Activated CD4-positive, CD25-positive, alpha-beta regulatory T cell treated with anti-CD3 and anti-CD28 coated beads, Interleukin-2, amount 50 U/mL, for 16 hours (primary cell): ENCODE data around the gene PEX14.

Source experiments
- DNase-seq: peaks from one replicate; pipeline ENCODE4 v3.0.0-alpha.2; 2020; ENCODE audit warnings: low read depth, low spot score

Gene PEX14

GRCh38 chr1:10540277-10541005 lies 65.7 kb downstream of the PEX14 start:
- no peak for DNase-seq

DNA sequence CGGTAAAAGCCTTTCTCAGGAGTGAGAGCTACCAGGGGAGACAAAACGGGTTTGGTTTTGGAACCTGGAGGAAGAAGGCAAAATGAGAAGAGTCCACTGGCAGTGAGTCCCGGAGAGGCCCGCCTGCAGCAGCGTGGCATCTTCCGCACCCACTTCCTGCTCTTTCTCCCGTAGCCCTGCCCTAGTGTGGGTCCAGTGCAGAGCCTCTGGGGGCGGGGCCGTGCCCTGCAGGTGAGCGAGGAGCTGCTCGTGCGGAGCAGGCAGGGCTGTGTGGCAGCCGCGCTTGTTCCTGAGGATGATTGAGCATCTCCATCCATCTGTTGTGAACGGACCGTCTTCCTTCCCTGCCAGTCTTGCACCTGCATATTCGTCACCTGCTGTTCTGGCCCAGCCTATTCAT lies 66.5 kb downstream of the PEX14 start:
- no peak for DNase-seq

- DNase-seq = no peak
These were observed 69.5 kb downstream of the PEX14 start for GRCh38 chr1:10544239-10544638.

DNA sequence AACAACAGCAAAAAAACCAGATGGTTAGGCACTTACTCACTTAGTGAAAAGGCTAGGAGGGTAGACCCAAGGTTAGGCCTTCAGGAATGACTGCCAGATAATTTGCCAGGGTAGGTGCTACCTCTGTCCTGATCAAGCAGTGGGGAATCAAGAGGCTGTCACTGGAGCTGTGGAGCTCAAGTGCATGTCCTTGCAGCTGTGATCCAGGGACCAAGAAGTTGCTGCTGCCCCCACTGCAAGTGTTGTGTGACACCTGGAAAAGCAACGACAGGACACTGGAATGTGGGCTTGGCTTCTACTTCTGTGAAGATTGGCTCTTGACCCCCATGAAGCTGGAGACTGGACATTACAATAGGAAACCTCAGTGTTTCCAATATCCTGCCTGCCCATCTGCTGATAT lies 72.1 kb downstream of the PEX14 start:
- DNase-seq = no peak

- no peak for DNase-seq
These were observed 75.3 kb downstream of the PEX14 start for GRCh38 chr1:10549904-10550664.

GRCh38 chr1:10553118-10553517 lies 78.4 kb downstream of the PEX14 start:
- DNase-seq = no peak

- DNase-seq = no peak
These were observed 81.1 kb downstream of the PEX14 start for GRCh38 chr1:10555635-10556429.

DNA sequence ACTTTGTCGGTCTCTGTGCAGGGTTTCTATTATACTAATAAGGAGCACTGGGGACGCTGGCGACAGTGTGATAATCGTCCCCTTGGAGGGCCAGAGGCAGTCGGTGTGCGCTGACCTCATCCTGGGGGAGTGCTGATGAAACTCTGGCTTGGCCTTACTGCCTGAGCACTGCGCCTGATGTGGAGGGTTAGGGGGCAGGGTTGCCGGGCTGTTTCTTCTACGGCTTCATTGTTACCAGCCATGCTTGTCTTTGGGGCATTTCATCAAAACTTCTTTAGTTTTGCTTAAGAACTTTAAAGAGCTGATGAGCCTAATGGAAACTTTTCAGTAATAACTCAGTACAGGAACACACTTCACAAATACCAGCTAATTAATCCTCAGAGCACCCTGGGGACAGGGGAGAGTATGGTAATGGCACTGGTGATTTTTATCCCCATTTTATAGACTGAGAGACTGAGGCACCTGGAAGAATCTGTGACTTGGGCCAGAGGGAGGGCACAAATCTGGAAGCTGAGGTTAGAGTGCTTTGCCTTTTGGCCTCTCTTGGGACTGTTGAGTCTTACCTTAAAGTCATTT lies 81.8 kb downstream of the PEX14 start:
- no peak for DNase-seq

DNA sequence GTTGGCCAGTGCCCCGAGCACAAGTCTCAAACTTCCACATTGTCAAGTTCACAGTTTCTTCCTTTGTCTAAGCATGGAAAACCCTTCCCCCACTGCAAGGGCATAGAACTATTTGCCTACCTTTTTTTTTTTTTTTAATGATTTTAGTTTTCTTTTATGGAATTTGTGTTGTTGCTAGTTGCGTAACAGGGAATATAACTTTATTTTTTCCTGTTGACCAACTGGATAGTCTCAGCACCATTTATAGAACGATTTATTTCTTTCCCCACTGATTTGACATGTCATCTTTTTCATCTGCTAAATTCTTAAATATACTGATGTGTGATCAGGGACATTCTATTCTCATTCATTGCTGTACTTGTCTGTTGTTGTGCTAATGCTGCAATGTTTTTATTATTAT lies 83.0 kb downstream of the PEX14 start:
- no peak for DNase-seq

- DNase-seq = no peak
These were observed 84.6 kb downstream of the PEX14 start for GRCh38 chr1:10559386-10559785.

DNA sequence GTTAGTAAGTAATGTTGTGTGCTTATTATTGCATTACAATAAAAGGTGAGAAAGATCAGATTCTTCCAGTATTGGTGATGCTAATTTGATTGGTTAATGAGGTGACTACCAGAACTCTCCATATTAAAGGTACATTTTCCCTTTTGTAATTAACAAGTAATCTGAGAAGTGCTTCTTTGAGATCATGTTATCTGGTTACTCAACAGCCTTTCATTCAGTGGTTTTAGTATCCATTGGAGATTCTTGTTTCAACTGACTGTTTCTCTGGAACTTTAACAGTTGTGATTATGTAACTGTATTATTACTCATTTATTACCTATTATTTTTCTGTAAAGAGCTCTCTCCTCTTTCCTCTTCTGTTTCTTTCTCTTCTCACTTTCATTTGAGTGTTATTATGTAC lies 86.7 kb downstream of the PEX14 start:
- no peak for DNase-seq

GRCh38 chr1:10561955-10562354 lies 87.2 kb downstream of the PEX14 start:
- no peak for DNase-seq

DNA sequence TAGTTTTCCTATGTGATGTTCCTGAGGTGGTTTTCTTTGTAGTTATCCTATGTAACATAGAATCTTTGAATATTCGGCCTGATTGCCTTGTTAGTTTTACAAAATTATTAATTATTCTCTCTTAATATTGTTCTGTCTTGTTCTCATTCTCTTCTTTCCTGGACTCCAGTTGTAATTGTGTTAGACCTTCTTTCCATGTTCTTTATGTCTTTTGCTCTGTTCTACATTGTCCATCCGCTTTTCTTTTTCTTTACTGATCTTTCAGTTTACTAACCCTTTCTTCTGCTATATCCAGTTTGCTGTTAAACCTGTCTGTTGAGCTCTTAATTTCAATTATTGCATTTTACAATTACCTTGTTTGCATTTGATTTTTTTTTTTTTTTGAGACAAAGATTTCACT lies 89.3 kb downstream of the PEX14 start:
- no peak for DNase-seq

- DNase-seq = no peak
These were observed 94.8 kb downstream of the PEX14 start for GRCh38 chr1:10569531-10569930.

DNA sequence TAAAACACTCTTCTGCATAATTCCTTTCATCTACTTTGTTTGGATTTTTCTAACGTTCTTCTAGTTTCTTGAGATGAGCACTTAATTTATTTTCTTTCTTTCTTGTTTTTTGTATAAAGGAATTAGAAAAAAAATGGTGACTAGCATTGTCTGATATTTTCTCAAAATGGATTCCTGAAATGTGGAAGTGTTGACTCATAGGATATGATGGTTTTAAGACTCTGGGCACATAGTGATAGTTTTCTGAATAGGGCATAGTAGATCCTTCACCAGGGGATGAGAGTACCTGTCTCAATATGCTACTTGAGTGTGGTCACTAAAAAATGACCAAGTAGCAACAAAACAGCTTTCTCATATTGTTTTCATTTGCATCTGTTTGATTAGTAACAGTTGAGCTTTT lies 100.9 kb downstream of the PEX14 start:
- no peak for DNase-seq

GRCh38 chr1:10578070-10578469 lies 103.3 kb downstream of the PEX14 start:
- no peak for DNase-seq

GRCh38 chr1:10583641-10584040 lies 108.9 kb downstream of the PEX14 start:
- DNase-seq = no peak

DNA sequence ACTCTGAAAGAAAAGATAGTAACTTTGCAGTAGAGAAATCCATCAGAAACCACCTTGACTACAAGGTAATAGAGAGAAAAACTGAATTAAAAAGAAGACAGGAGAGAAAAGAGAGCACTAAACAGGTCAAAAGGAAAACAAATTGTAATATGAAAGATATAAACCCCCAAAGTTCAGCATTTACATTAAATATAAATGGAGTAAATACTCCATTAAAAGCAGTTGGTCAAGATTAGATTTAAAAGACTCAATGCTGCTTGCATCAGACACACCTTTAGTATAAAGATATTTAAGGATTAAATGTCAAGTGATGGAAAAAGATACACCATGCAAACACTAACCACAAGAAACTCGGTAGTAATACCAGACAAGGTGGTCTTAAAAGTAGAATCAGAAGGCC lies 110.5 kb downstream of the PEX14 start:
- DNase-seq = no peak

DNA sequence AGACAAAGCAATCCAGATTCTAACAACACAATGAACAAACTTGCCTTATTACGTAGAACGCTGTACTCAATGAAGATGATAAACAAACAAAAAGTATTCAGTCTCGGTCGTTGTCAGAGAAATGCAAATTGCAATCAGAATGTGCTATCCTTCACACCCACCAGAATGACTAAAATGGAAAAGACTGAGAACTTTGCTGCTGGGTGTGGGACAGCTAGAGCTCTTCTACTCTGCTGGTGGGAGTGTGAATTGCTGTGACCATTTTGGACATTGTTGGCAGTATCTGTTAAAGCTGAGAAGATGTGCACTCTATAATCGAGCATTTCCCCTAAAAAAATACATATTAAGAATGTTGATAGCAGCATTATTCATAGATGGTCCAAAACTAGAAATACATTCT lies 111.4 kb downstream of the PEX14 start:
- no peak for DNase-seq

DNA sequence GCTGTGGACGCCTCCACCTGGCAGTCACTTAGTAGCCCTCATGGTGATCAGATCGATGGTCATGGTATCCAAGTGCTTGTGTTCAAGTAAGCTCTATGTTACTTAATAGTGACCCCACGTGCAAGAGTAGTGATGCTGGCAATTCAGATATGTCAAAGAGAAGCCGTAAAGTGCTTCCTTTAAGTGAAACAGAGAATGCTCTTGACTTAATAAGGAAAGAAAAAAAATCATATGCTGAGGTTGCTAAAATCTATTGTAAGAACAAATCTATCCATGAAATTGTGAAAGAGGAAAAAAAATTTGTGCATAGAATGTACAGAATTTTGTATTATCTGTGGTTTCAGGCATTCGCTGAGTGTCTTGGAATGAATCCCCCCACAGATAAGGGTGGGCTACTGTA lies 113.9 kb downstream of the PEX14 start:
- DNase-seq = no peak

- DNase-seq = no peak
These were observed 114.3 kb downstream of the PEX14 start for GRCh38 chr1:10589074-10589473.

- DNase-seq = no peak
These were observed 116.3 kb downstream of the PEX14 start for GRCh38 chr1:10591010-10591409.
